ENCODE data around the gene KPTN. TPM values are rescaled to one million over a fixed set of nuclear protein-coding genes. Genes with fewer than 3 reads are reported as not detected.

KPTN gene
- total and polyA plus RNA-seq, 2 of the 8 experiments (the other 6 are each of a cell fraction or from before 2014, with no cell fraction given), result 23.6 to 31.3 TPM

DNA sequence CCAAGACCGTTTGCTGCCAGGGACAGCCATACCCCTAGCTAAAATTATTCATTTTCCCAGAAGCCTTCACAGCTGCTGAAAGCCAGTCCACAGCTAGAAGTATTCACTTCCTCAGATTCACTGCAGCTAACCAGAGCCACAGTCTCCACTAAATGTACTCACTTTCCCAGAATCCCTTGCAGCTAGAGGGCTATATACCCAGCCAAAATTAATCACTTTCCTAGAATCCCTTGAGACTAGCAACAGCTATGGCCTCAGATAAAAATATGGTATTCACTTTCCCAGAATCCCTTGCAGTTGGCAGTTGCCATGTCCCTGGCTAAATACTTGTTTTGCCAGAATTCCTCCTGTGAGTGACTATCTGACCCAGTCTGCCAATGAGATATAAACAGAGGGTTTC is 50.9 kb downstream of the KPTN start:
- Histone ChIP-seq H2BK15ac (ENCODE audit: low read length) (no peak overlapping the region), H3K4me3 (ENCODE audit: extremely low read depth in 1 of 4, insufficient read depth in 2 of 4, low read depth in 3 of 4, low read length in 4 of 4) (no peak overlapping the region), H2AK5ac (ENCODE audit: low read depth, low read length) (no peak overlapping the region), H2BK12ac (ENCODE audit: low read depth, low read length) (no peak overlapping the region), H3K27me3 (replicated peaks in 1 of 4; ENCODE audit: control insufficient read depth in 3 of 4, extremely low read depth in 1 of 4, insufficient read depth in 3 of 4, low read length in 3 of 4) (peaks cover 0 to 25% (median 18%) of the 10 kb centered on the region in 4 experiments; a peak in 6 of 7 replicates), H2BK120ac (replicated peaks; ENCODE audit: low read depth, low read length) (no peak overlapping the region), H2BK5ac (ENCODE audit: low read depth, low read length) (no peak overlapping the region), H4K8ac (ENCODE audit: extremely low read depth, insufficient read depth, low read length) (no peak overlapping the region), H3K23me2 (ENCODE audit: low read depth, low read length) (peaks cover 16% of the 10 kb centered on the region), H3K4me2 (ENCODE audit: insufficient read depth in 1 of 2, low read depth in 2 of 2, low read length in 2 of 2) (no peak overlapping the region), H2AFZ (ENCODE audit: low read length) (no peak overlapping the region), H3K56ac (replicated peaks; ENCODE audit: insufficient read length, low read depth, low read length) (no peak overlapping the region), H3K36me3 (ENCODE audit: control insufficient read depth in 2 of 4, insufficient read depth in 4 of 4, low read length in 3 of 4) (no peaks in the 10 kb centered on the region), H3K4me1 (replicated peaks in 1 of 4; ENCODE audit: control insufficient read depth in 3 of 4, insufficient read depth in 4 of 4, low read length in 3 of 4) (peaks cover 0 to 21% (median 13%) of the 10 kb centered on the region in 4 experiments; a peak in 5 of 7 replicates), H3K79me2 (ENCODE audit: control insufficient read depth in 1 of 2, insufficient read depth in 2 of 2, low read length in 2 of 2) (no peaks in the 10 kb centered on the region), H3K14ac (ENCODE audit: insufficient read length) (no peak overlapping the region), H4K5ac (ENCODE audit: insufficient read length, low read depth, low read length) (no peak overlapping the region), H3K9ac (replicated peaks in 1 of 4; ENCODE audit: extremely low read depth in 1 of 4, low read depth in 3 of 4, low read length in 3 of 4) (no peak overlapping the region), H3K27ac (ENCODE audit: low read depth, low read length) (no peak overlapping the region), H3K18ac (ENCODE audit: extremely low read depth, low read length) (no peak overlapping the region), H3K79me1 (ENCODE audit: low read depth, low read length) (no peaks in the 10 kb centered on the region), H3K9me3 (ENCODE audit: insufficient read depth in 2 of 2, low read depth in 1 of 2, low read length in 1 of 2) (no peaks in the 10 kb centered on the region), H4K20me1 (replicated peaks in 1 of 2; ENCODE audit: control insufficient read depth in 1 of 2, insufficient read depth in 2 of 2, low read length in 2 of 2) (no peaks in the 10 kb centered on the region), H3K4ac (replicated peaks; ENCODE audit: insufficient read length, low read depth, low read length) (no peak overlapping the region), H3K23ac (ENCODE audit: insufficient read length) (no peak overlapping the region), H4K91ac (replicated peaks; ENCODE audit: insufficient read length, low read length) (no peak overlapping the region), H2BK20ac (ENCODE audit: low read length) (no peak overlapping the region)
- 90% methylated on average over 1 of the region's 1 CpG; no CpG with 5 or more reads in 1 of the 2 experiments for WGBS, 2 experiments (ENCODE audit: extremely low coverage in 1 of 2, insufficient coverage in 1 of 2, insufficient read length in 1 of 2, insufficient replicate concordance in 2 of 2, low coverage in 1 of 2, low lambda C conversion rate in 2 of 2, missing lambda C conversion rate in 1 of 2)
- FAIRE-seq, result no peak
- DNase-seq (ENCODE audit: low read depth in 1 of 2, low spot score in 2 of 2), result no peak
- ChIA-PET POLR2A (ENCODE audit: partially characterized antibody) (interaction anchor here (0.6 to 1.9 kb wide), 7 partner anchors 10 to 265 kb away, joined by 3 to 6 read pairs (median 3); partner anchors contain the start of gene KPTN), CTCF (ENCODE audit: partially characterized antibody) (interaction anchor here (0.6 to 24.5 kb wide), 17 partner anchors 8 to 338 kb away, joined by 3 to 436 read pairs (median 5); partner anchors contain the start of genes EHD2, KPTN and SLC8A2)
- no peak for TF ChIP-seq RNF2 (IDR thresholded peaks at IDR 0.05; ENCODE audit: borderline replicate concordance, low read depth, low read length, missing control alignments, poor library complexity, severe bottlenecking)
- no peak for TF ChIP-seq TCF12 (IDR thresholded peaks at IDR 0.05; ENCODE audit: low read depth, low read length)
- TF ChIP-seq EGR1 (IDR thresholded peaks at IDR 0.05; ENCODE audit: borderline replicate concordance, low read depth, low read length), result no peak
- TF ChIP-seq USF2 (IDR thresholded peaks at IDR 0.05; ENCODE audit: low read length), result no peak
- no peak for TF ChIP-seq GABPA (IDR thresholded peaks at IDR 0.05; ENCODE audit: borderline replicate concordance, insufficient read depth, low read length)
- no peak for TF ChIP-seq POLR2AphosphoS5 (IDR thresholded peaks at IDR 0.05; ENCODE audit: low read depth, low read length)
- TF ChIP-seq ASH2L (IDR thresholded peaks at IDR 0.05; ENCODE audit: low read length), result no peak
- TF ChIP-seq FOSL1 (IDR thresholded peaks at IDR 0.05; ENCODE audit: insufficient read depth, low read depth, low read length), result no peak
- TF ChIP-seq SRF (IDR thresholded peaks at IDR 0.05; ENCODE audit: low read depth, low read length), result no peak
- TF ChIP-seq, protein P1, sequence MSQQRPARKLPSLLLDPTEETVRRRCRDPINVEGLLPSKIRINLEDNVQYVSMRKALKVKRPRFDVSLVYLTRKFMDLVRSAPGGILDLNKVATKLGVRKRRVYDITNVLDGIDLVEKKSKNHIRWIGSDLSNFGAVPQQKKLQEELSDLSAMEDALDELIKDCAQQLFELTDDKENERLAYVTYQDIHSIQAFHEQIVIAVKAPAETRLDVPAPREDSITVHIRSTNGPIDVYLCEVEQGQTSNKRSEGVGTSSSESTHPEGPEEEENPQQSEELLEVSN (IDR thresholded peaks at IDR 0.05), result no peak
- no peak for TF ChIP-seq HDAC2 (IDR thresholded peaks at IDR 0.05; ENCODE audit: borderline replicate concordance in 1 of 2, low read depth in 2 of 2, low read length in 2 of 2)

Measured in H1 (cell line).